Uterus (tissue), 4 donors: ENCODE measurements around the gene LPXN. TPM values are rescaled to one million over a fixed set of nuclear protein-coding genes. Genes with fewer than 3 reads are reported as not detected.
"Not testable (repeated sequence)": the region's sequence is repeated elsewhere in the genome, so short reads cannot be mapped to it uniquely, and the experiment has no call there.

ENCODE experiments used
- DNase-seq, 2 donors: peaks; one replicate each; pipeline ENCODE4 v3.0.0-alpha.2; 2019 to 2020
- H3K27ac ChIP-seq, 2 donors: fragments of 200-600 bp; sonication (generic); 1 replicate in 1 of 2; 2 replicates in 1 of 2; pipeline ENCODE4 v1.5.1; 2016 to 2018
- H3K27me3 ChIP-seq, 2 donors: fragments of 200-600 bp; sonication (generic); one replicate each; pipeline ENCODE4 v1.5.1; 2018 to 2019; ENCODE audit warnings: control low read depth in 1 of 2
- H3K36me3 ChIP-seq, 2 donors: fragments of 200-600 bp; sonication (generic); one replicate each; pipeline ENCODE4 v1.5.1; 2019; ENCODE audit warnings: control low read depth in 1 of 2
- H3K4me1 ChIP-seq, 2 donors: fragments of 200-600 bp; sonication (generic); one replicate each; pipeline ENCODE4 v1.5.1; 2018 to 2019; ENCODE audit warnings: control low read depth in 1 of 2
- H3K4me3 ChIP-seq, 2 donors: fragments of 200-600 bp; sonication (generic); 1 replicate in 1 of 2; 2 replicates in 1 of 2; pipeline ENCODE4 v1.5.1; 2018 to 2019; ENCODE audit warnings: mild to moderate bottlenecking in 1 of 2
- H3K9me3 ChIP-seq, 2 donors: fragments of 200-600 bp; sonication (generic); one replicate each; pipeline ENCODE4 v1.5.1; 2019; ENCODE audit warnings: control low read depth in 1 of 2
- POLR2A ChIP-seq, 2 donors: fragments of 450-650 bp; IDR thresholded peaks; one replicate each; pipeline ENCODE4 v1.6.1; 2016; ENCODE audit warnings: antibody characterized with exemption in 2 of 2, mild to moderate bottlenecking in 1 of 2, moderate library complexity in 1 of 2
- intact Hi-C: fragments of 100-400 bp; cut with DNase I; formaldehyde crosslinking; loops from one replicate; pipeline ENCODE4 v1.15.1; 2023; ENCODE audit warnings: low total_unique reads
- total RNA-seq, 4 donors: library from RNA; depleted of rRNA in 3 of 4; stranded (reverse); fragments of >200 nt in 3 of 4; gene quantifications; one replicate each; pipeline versions ENCODE4 v1.1.0 to v1.2.4, GENCODE V29; 2014 to 2023
- TF ChIP-seq, protein P1 (sequence below), 4 experiments: fragments of 200-600 bp in 2 of 4; fragments of 450-650 bp in 2 of 4; sonication (generic) in 2 of 4; IDR thresholded peaks; one replicate each; pipeline ENCODE4 v1.5.1; 2016 to 2019; ENCODE audit warnings: antibody characterized with exemption in 4 of 4, mild to moderate bottlenecking in 2 of 4, moderate library complexity in 1 of 4
- donor health status: DM: yes; HTN: yes; CAD: no.

LPXN gene
- total RNA-seq, 4 donors from 2014 or later: 0.59 to 11.1 (median 8.8) TPM

- Histone ChIP-seq H3K27ac (peak overlapping the region; percentile 99 to 100), H3K4me3 (peak overlapping the region; percentile 96 to 99), H3K4me1 (peaks cover 3 to 16% of the 10 kb centered on the region in 2 donors), H3K27me3 (no peaks in the 10 kb centered on the region), H3K36me3 (no peaks in the 10 kb centered on the region), H3K9me3 (no peaks in the 10 kb centered on the region)
- intact Hi-C loops: loop anchor here (10.0 kb wide), 1 partner anchor 568 kb away; the partner anchor contains the start of gene FAM111A
- TF ChIP-seq, protein P1, sequence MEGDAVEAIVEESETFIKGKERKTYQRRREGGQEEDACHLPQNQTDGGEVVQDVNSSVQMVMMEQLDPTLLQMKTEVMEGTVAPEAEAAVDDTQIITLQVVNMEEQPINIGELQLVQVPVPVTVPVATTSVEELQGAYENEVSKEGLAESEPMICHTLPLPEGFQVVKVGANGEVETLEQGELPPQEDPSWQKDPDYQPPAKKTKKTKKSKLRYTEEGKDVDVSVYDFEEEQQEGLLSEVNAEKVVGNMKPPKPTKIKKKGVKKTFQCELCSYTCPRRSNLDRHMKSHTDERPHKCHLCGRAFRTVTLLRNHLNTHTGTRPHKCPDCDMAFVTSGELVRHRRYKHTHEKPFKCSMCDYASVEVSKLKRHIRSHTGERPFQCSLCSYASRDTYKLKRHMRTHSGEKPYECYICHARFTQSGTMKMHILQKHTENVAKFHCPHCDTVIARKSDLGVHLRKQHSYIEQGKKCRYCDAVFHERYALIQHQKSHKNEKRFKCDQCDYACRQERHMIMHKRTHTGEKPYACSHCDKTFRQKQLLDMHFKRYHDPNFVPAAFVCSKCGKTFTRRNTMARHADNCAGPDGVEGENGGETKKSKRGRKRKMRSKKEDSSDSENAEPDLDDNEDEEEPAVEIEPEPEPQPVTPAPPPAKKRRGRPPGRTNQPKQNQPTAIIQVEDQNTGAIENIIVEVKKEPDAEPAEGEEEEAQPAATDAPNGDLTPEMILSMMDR (IDR thresholded peaks at IDR 0.05): peak in 2 of 4 experiments; percentile 23 to 33
- TF ChIP-seq POLR2A (IDR thresholded peaks at IDR 0.05): no peak
- no peak for DNase-seq
Measured at GRCh38 chr11:58576887-58577471, 1.3 kb upstream of the LPXN start.

DNA sequence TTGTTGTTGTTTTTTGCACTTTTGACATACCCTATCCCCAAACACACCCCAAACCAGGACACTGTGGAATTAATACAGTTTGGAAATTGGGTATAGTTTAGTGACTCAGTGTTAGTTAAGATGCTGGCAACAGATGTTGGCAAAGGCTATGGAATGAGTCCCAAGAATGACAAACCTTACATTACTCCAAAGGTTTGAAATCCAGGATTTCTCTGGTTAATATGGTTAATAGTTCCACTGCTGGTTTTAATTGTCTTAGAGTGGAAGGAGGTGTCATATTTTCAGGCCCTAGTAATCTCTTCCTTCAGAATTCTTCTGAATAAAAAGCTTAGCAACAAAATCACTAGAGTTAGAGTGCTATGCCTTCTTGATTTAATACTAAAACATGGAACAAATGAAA is 775 bp downstream of the LPXN start:
- TF ChIP-seq, protein P1 (IDR thresholded peaks at IDR 0.05): no peak
- TF ChIP-seq POLR2A (IDR thresholded peaks at IDR 0.05): no peak
- no peak for DNase-seq
- peak overlapping the region; percentile 19 to 22 for H3K27ac ChIP-seq
- no peaks in the 10 kb centered on the region for H3K36me3 ChIP-seq
- no peak overlapping the region for H3K4me3 ChIP-seq
- intact Hi-C loops: loop anchor here (10.0 kb wide), 1 partner anchor 570 kb away; the partner anchor contains the start of gene FAM111A
- H3K4me1 ChIP-seq: peaks cover 0 to 3% of the 10 kb centered on the region in 2 donors
- H3K27me3 ChIP-seq: no peaks in the 10 kb centered on the region
- no peaks in the 10 kb centered on the region for H3K9me3 ChIP-seq

GRCh38 chr11:58573451-58574104 is 2.1 kb downstream of the LPXN start:
- no peaks in the 10 kb centered on the region for H3K36me3 ChIP-seq
- peak; percentile 50 to 69 for DNase-seq
- TF ChIP-seq, protein P1 (IDR thresholded peaks at IDR 0.05): no peak
- TF ChIP-seq POLR2A (IDR thresholded peaks at IDR 0.05): no peak
- no peak overlapping the region for H3K4me3 ChIP-seq
- H3K4me1 ChIP-seq: peaks cover 0 to 3% of the 10 kb centered on the region in 2 donors
- H3K27ac ChIP-seq: peak overlapping the region; percentile 28 to 54
- no peaks in the 10 kb centered on the region for H3K9me3 ChIP-seq
- intact Hi-C loops: loop anchor here (10.0 kb wide), 1 partner anchor 571 kb away; the partner anchor contains the start of gene FAM111A
- no peaks in the 10 kb centered on the region for H3K27me3 ChIP-seq

GRCh38 chr11:58572906-58573305 is 2.8 kb downstream of the LPXN start:
- not testable (repeated sequence) for H3K9me3 ChIP-seq, H3K4me1 ChIP-seq, H3K27me3 ChIP-seq, DNase-seq, H3K36me3 ChIP-seq, H3K4me3 ChIP-seq
- intact Hi-C loops: loop anchor here (10.0 kb wide), 1 partner anchor 572 kb away; the partner anchor contains the start of gene FAM111A
- peak overlapping the region in 1 of 2 donors; percentile 54 for H3K27ac ChIP-seq

- Histone ChIP-seq H3K4me1 (peaks cover 0 to 3% of the 10 kb centered on the region in 2 donors), H3K27me3 (no peaks in the 10 kb centered on the region), H3K27ac (no peak overlapping the region), H3K4me3 (no peak overlapping the region), H3K36me3 (no peaks in the 10 kb centered on the region), H3K9me3 (no peaks in the 10 kb centered on the region)
- peak; percentile 25 to 31 for DNase-seq
- TF ChIP-seq POLR2A (IDR thresholded peaks at IDR 0.05): no peak
- TF ChIP-seq, protein P1 (IDR thresholded peaks at IDR 0.05): peak; percentile 39 to 56 (median 44)
- intact Hi-C loops: no loop called here
Measured at GRCh38 chr11:58567889-58568512, 7.7 kb downstream of the LPXN start.
